A673 (cell line): ENCODE measurements around the gene BBS9. TPM values are rescaled to one million over a fixed set of nuclear protein-coding genes. Genes with fewer than 3 reads are reported as not detected.

Source experiments
- BruUV-seq: library from RNA; stranded (reverse); fragments of 400-500 nt; replicated peaks from 2 replicates; lab custom pipeline; 2021; lab: Mats Ljungman, UMichigan
- CTCF ChIA-PET: fragments of 300-600 bp; sonication (Branson Sonifier 250); formaldehyde crosslinking; loops from one replicate; lab custom pipeline; 2022; ENCODE audit warnings: antibody characterized with exemption; lab: Charles Lee
- POLR2A ChIA-PET: fragments of 300-600 bp; sonication (Branson Sonifier 250); formaldehyde crosslinking; loops from one replicate; lab custom pipeline; 2022; ENCODE audit warnings: antibody characterized with exemption; ENCODE audit not compliant: low non-redundant PET; lab: Charles Lee
- DNase-seq: peaks from one replicate; pipeline ENCODE4 v3.0.0-alpha.2; 2015; ENCODE audit warnings: low spot score
- H3K27ac ChIP-seq: fragments of 200-600 bp; sonication (generic); 2 replicates; pipeline ENCODE4 v1.5.1; 2016; ENCODE audit warnings: mixed run types, low read depth, mild to moderate bottlenecking, mixed read lengths, antibody characterized with exemption, low read length; ENCODE audit not compliant: poor library complexity, severe bottlenecking
- H3K27me3 ChIP-seq: fragments of 200-600 bp; sonication (generic); replicated peaks from 2 replicates; pipeline ENCODE4 v1.6.1; 2017; ENCODE audit warnings: mixed run types, low read depth, mild to moderate bottlenecking, mixed read lengths, antibody characterized with exemption, low read length; ENCODE audit not compliant: insufficient read depth, poor library complexity
- H3K36me3 ChIP-seq: fragments of 200-600 bp; sonication (generic); 2 replicates; pipeline ENCODE4 v1.6.1; 2016; ENCODE audit warnings: mixed run types, mild to moderate bottlenecking, mixed read lengths, antibody characterized with exemption, low read length; ENCODE audit not compliant: insufficient read depth, poor library complexity, severe bottlenecking
- H3K4me1 ChIP-seq: fragments of 200-600 bp; sonication (generic); 2 replicates; pipeline ENCODE4 v1.6.1; 2017; ENCODE audit warnings: mixed run types, mild to moderate bottlenecking, mixed read lengths, antibody characterized with exemption, low read length; ENCODE audit not compliant: insufficient read depth, poor library complexity, severe bottlenecking
- H3K4me3 ChIP-seq: fragments of 200-600 bp; sonication (generic); 2 replicates; pipeline ENCODE4 v1.5.1; 2016; ENCODE audit warnings: low read depth, mixed run types, mild to moderate bottlenecking, mixed read lengths, low read length; ENCODE audit not compliant: poor library complexity, severe bottlenecking
- H3K9me3 ChIP-seq: fragments of 200-600 bp; sonication (generic); 2 replicates; pipeline ENCODE4 v1.6.1; 2016; ENCODE audit warnings: mixed run types, low read depth, mild to moderate bottlenecking, mixed read lengths, antibody characterized with exemption, low read length; ENCODE audit not compliant: poor library complexity, severe bottlenecking
- EZH2 ChIP-seq: fragments of 200-600 bp; sonication (generic); IDR thresholded peaks from 2 replicates; pipeline ENCODE4 v1.6.1; 2017; ENCODE audit warnings: borderline replicate concordance, low read depth, mild to moderate bottlenecking, mixed read lengths, antibody characterized with exemption, low read length; ENCODE audit not compliant: poor library complexity, severe bottlenecking
- intact Hi-C: fragments of 100-400 bp; cut with micrococcal nuclease; formaldehyde crosslinking; loops from one replicate; pipeline ENCODE4 v1.10.0; 2022; ENCODE audit not compliant: unreplicated experiment
- total RNA-seq: library from RNA; stranded (reverse); gene quantifications from 2 replicates; pipeline ENCODE4 v1.2.3, GENCODE V29; 2021
- TF ChIP-seq, protein P1 (sequence below): fragments of 300-800, 200-600 bp; sonication (generic); conservative IDR thresholded peaks from 2 replicates; pipeline ENCODE4 v1.5.1; 2017; ENCODE audit warnings: low read depth, mild to moderate bottlenecking, antibody characterized with exemption, low read length, moderate library complexity, mixed read lengths

The BBS9 gene
- total RNA-seq, 1 experiment from 2014 or later: 9.4 TPM

DNA sequence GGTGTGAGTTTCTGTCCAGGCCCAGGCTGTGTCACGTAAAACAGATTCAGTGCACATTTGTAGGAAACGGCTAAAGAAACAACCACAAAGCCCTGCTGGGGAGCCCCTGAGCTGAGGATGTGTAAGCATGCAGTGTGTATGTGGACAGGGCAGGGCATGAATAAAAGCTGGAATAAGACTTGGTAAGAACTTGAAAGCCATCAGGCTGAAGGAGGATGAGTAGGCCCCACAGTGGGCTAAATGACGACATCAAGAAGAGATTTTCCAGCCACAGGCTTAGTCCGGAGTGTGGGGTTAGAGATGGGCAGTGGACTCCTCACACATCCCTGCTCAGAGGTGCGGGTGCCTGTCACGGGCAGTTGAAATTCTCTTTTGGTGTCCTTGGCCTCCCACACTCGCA, 505.2 kb downstream of the BBS9 start:
- H3K36me3 ChIP-seq: no peaks in the 10 kb centered on the region
- H3K4me3 ChIP-seq: no peak overlapping the region
- no peaks in the 10 kb centered on the region for H3K9me3 ChIP-seq
- no peak for DNase-seq
- H3K27ac ChIP-seq: no peak overlapping the region
- H3K4me1 ChIP-seq: peaks cover 9% of the 10 kb centered on the region
- ChIA-PET CTCF (no interaction called here), POLR2A (no interaction called here)
- intact Hi-C loops: no loop called here
- TF ChIP-seq, protein P1, sequence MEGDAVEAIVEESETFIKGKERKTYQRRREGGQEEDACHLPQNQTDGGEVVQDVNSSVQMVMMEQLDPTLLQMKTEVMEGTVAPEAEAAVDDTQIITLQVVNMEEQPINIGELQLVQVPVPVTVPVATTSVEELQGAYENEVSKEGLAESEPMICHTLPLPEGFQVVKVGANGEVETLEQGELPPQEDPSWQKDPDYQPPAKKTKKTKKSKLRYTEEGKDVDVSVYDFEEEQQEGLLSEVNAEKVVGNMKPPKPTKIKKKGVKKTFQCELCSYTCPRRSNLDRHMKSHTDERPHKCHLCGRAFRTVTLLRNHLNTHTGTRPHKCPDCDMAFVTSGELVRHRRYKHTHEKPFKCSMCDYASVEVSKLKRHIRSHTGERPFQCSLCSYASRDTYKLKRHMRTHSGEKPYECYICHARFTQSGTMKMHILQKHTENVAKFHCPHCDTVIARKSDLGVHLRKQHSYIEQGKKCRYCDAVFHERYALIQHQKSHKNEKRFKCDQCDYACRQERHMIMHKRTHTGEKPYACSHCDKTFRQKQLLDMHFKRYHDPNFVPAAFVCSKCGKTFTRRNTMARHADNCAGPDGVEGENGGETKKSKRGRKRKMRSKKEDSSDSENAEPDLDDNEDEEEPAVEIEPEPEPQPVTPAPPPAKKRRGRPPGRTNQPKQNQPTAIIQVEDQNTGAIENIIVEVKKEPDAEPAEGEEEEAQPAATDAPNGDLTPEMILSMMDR: no peak
- no peak for TF ChIP-seq EZH2
- no TSS peak for BruUV-seq
- no peaks in the 10 kb centered on the region for H3K27me3 ChIP-seq

DNA sequence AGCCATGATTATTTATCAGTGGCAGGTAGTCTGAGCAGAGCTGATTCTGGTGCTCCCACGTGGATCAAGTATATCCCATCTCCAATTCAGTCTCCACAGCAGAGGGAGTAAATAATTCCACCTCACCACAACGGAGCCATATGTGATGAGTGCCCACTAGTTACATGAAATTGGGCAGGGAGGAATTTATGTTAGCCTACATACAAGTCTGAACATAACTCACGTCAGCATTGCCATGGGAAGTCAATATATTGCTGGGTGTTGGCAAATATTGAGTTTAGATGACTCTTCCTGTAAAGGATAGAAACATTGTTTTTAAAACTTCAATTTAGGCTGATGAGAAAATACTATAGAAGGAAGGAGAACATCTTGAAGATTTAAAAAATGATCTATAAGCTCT, 507.0 kb downstream of the BBS9 start:
- no peak overlapping the region for H3K27ac ChIP-seq
- intact Hi-C loops: no loop called here
- CTCF ChIA-PET: no interaction called here
- no peak overlapping the region for H3K4me3 ChIP-seq
- peaks cover 3% of the 10 kb centered on the region for H3K4me1 ChIP-seq
- POLR2A ChIA-PET: no interaction called here
- BruUV-seq: no TSS peak
- no peak for DNase-seq
- H3K36me3 ChIP-seq: no peaks in the 10 kb centered on the region
- no peaks in the 10 kb centered on the region for H3K27me3 ChIP-seq
- TF ChIP-seq, protein P1: no peak
- no peak for TF ChIP-seq EZH2
- no peaks in the 10 kb centered on the region for H3K9me3 ChIP-seq

DNA sequence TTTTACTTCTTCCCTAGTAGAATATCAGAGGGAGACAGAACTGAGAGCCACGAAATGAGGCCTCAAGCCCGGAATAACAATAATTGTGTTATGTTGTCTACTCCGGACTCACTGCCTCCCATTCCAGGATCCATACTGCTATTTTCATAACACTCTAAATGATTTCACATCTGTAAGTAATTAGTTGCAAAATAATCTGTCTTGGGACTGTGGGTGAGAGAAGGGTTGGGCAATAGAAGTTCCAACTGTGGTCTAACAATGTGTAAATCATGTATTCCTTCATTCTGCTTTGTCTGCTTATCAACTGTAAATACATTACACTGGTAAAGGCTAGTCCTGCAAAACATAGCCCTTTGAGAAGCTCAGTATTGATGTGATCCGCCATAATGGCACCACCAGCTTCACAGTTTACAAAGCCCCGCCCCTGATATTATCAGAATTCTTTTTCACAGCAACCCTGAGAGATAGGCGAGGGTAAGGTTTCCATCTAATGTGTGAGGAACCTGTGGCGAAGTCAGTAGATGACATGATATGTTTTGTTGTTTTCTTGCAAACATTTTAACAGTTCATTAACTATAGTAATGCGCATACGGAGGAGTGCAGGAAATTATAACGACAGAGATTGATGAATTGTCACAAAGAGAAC, 510.3 kb downstream of the BBS9 start:
- POLR2A ChIA-PET: no interaction called here
- H3K4me3 ChIP-seq: no peak overlapping the region
- peak; percentile 12 for DNase-seq
- no TSS peak for BruUV-seq
- no peaks in the 10 kb centered on the region for H3K27me3 ChIP-seq
- H3K9me3 ChIP-seq: no peaks in the 10 kb centered on the region
- H3K4me1 ChIP-seq: peaks cover 3% of the 10 kb centered on the region
- TF ChIP-seq, protein P1: no peak
- TF ChIP-seq EZH2: no peak
- no peak overlapping the region for H3K27ac ChIP-seq
- H3K36me3 ChIP-seq: no peaks in the 10 kb centered on the region
- CTCF ChIA-PET: no interaction called here
- intact Hi-C loops: no loop called here
